ENCODE results near the gene PRR23B.
"Not testable (repeated sequence)": the region's sequence is repeated elsewhere in the genome, so short reads cannot be mapped to it uniquely, and the experiment has no call there.

Gene PRR23B

GRCh38 chr3:139020868-139021234, at the start of gene PRR23B:
PRR23B (minus strand) TSS chr3:139020926; CDS start chr3:139020661, 265 bp downstream.
- DNase-seq (no peak), ATAC-seq (no peak)

DNA sequence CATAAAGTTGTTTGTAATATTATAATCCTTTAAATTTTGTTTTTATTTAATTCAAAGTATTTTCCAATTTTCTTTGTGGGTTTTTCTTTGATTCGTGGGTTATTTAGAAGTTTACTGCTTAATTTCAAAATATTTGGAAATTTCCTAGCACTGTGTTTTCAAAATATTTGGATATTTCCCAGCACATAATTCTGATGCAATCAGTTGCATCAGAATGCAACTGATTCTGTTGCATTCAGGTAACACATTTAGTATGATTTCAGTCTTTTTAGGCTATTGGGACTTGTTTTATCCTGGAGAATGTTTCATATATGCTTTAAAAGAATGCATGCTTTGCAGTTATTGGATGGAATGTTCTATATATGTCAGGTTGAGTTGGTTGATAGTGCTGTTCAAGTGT, 42.2 kb upstream of the PRR23B start:
- ATAC-seq: no peak
- DNase-seq: no peak

DNA sequence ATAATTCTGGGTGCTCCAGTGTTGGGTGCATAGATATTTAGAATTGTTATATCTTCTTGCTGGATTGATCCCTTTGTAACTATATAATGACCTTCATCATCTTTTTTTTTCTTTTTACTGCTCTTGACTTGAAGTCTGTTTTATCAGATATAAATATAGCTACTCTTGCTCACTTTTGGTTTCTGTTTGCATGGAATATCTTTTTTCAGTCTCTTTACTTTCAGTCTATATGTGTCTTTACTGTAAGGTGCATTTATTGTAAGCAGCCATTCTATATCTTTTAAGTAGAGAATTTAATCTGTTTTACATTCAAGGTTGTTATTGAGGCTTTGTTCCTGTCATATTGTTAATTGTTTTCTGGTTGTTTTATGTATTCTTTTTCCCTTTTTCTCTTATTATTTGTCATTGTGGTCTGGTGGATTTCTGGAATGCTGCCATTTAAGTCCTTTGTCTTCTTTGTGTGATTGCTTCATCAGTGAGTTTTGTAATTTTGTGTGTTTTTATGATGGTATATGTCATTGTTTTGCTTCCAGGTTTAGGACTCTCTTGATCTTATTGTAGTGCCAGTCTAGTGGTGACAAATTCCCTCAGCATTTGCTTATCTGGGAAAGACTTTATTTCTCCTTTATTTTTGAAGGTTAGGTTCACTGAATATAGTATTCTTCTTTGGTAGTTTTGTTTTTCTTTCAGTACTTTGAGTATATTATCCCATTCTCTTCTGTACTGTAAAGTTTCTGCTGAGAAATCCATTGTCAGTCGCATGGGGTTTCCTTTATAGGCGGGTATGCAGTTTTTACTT, 32.3 kb upstream of the PRR23B start:
- no peak for ATAC-seq
- DNase-seq: no peak

DNA sequence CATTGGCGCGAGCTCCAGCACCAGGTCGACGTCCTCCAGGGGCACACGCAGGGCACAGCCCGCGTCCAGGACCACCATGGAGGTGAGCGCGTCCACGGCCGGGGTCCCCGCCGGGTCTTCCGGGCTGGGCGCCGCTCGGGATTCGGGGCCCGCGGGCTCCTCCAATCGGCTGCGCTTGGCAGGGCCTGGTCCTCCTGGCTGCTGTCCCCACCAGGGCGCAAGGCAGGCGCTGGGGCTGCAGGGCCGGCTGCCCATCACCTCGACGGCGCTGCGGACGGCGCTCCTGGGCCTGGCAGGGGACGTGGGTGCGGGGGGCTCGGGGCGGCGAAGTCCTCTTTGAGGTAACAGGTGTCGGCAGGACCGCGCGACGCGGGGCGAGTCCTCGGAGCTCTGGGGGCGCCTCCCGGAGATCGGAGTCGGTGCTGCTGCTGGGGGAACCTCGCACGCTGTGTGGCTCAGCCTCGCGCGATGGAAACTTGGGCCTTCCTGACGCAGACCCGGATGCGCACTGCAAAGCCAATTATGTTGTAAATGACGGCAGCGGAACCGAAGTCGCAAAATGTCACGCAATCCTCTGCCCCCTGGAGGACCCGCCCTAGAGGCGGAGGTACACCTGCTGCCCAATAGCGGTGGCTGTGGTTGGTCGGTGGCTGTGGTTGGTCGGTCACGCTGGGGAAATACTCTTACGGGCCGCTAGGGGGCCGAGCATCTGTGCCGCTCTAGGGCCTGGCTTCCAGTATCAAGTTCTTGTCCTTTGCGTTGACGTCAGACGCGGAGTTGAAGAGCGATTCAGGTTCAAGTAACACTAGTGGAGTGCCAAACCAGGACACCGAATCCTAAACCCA, 23.9 kb upstream of the PRR23B start, which contains the start of gene PRR23C:
Gene PRR23C, minus strand, starts transcription at position 527 of the 845 bp plus-strand sequence. Its CDS starts 272 bp downstream, at position 255.
- ATAC-seq: no peak
- no peak for DNase-seq

DNA sequence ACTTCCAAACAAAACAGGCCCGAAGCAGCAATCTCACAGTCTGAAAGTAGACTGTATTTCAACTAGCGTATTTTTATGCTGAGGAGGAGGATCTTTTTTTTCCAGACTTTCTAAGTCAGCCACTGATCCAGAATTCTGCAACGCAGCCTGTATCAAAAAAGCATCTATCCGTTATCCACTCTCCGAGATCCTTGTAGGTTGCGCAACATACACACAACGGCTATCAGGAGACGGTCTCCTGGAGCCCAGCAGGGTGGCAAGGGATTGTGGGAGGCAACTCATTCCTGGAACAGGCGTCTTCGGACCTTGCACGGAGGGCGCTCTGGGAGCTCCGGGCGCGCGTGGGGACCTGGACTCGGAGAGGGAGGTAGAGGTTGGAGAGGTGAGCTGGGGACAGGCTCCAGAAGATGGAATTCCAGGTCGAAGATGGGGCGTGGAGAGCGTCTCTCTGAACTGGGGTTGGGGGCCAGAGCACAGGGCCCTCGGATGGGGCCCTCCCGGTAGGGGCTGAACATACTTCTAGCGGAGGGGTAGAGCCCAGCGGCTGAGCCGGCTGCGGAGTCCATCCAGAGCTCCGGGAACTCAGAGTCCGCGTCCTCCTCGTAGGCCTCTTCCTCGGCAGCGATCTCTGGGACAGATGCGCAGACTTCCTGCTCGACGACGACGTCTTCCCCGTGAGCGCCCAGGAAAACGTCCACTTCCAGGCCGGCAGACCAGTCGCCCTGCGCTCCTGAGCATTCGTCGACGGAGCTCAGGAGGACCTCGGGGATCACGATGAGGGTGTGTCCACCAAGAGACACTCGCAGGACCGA, 23.0 kb upstream of the PRR23B start:
- ATAC-seq: no peak

DNA sequence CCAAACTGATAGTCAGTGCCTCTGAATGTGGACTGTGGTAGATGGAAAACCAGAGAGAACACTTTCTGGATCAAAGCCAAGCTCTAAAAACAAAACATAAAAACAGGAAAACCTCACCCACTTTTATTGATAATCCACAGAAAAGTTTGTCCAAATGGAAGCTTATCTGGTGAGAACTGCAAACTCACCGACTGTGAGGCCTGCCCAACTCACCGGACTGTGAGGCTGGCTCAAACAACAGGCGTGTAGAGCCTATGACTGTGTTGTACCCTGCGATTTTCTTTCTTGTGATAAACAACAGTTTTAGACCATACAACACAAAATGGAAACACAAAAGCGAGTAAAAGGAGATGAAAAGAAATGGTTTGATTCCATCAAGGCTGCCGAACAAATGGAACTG, 16.8 kb upstream of the PRR23B start:
- no peak for ATAC-seq

More for the DNA sequence above, 23.0 kb upstream of the PRR23B start:
- DNase-seq: no peak

DNA sequence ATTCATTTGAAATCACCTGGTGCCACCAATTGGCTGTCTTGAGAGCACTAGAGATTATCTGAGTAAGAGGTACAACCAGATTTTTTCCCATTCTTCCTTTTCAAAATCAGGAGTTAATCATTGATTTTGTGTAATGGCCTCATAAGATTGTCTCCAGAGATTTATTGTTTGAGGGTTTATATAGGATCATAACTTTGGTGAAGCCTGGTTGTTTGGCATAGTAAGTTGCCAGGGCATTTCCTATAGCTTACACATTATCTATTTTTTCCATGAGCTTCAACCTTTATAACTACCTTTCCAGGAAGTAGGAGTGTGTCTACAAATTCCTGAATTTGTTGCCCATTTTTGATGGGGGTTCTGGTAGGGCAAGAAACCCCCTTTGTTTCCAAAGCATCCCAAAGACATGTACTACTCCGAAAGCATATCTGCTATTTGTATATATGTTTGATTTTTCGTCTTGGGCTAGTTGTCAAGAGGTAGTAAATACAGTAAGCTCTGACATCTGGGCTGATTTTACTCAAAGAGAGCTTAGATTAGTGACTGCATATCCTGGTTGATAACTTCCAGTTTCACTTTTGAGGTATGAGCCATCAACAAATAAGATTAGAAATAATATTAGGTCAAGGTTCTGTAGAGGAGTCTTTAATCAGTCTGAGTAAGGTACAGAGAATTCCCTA, 11.7 kb upstream of the PRR23B start:
- ATAC-seq (no peak), DNase-seq (no peak)

More for the DNA sequence above, 16.8 kb upstream of the PRR23B start:
- no peak for DNase-seq

DNA sequence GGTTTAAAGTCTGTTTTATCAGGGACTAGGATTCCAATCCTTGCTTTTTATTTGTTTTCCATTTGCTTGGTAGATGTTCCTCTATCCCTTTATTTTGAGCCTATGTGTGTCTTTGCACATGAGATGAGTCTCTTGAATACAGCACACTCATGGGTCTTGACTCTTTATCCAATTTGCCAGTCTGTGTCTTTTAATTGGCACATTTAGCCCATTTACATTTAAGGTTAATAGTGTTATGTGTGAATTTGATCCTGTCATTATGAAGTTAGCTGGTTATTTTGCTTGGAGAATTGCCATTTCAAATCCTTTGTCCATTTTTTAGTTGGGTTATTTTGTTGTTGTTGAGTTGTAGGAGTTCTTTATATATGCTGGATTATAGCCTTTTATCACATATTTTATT, 9.8 kb upstream of the PRR23B start:
- not testable (repeated sequence) for DNase-seq, ATAC-seq

DNA sequence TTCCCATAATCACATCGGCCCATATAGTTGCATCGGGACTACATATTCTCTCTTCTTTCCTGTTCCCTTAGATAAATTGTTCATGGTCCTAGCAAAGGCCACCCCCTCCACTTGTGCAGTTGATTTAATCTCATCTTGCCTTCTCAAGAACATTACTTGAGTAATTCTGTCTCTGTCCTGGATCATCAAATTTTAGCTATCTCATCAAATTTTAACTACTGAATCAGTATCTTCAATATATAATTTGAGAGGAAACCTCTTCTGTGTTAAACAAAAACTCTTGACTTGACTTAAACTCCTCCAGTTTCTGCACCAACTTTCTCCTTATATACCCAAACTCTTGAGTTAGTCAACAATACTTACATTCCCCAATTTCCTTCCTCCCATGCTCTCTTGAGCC, 4.2 kb upstream of the PRR23B start:
- ATAC-seq (no peak), DNase-seq (no peak)

GRCh38 chr3:139020036-139020867, 474 bp downstream of the PRR23B start:
- DNase-seq (no peak), ATAC-seq (no peak)

- DNase-seq: no peak
- no peak for ATAC-seq
These were observed 4.2 kb downstream of the PRR23B start for GRCh38 chr3:139016430-139017048.

GRCh38 chr3:139006051-139006716, 14.5 kb downstream of the PRR23B start, which contains the start of gene PRR23A:
PRR23A (minus strand) TSS chr3:139006268; CDS start chr3:139006268, 0 bp downstream.
- no peak for DNase-seq
- no peak for ATAC-seq

DNA sequence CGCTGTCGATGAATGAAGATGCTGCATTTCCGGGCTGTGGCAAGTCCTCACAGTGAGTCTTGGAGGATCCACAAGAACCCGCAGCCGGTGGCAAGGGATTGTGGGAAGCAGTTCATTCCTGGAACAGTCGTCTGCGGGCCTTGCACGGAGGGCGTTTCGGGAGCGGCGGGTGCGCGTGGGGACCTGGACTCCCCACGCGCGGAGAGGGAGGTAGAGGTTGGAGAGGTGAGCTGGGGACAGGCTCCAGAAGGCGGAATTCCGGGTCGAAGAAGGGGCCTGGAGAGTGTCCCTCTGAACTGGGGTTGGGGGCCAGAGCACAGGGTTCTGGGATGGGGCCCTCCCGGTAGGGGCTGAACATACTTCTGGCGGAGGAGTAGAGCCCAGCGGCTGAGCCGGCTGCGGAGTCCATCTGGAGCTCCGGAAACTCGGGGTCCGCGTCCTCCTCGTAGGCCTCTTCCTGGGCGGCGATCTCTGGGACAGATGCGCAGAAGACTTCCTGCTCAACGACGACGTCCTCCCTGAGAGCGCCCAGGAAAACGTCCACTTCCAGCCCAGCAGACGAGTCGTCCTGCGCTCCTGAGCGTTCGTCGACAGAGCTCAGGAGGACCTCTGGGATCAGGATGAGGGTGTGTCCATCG, 15.3 kb downstream of the PRR23B start:
- no peak for DNase-seq

DNA sequence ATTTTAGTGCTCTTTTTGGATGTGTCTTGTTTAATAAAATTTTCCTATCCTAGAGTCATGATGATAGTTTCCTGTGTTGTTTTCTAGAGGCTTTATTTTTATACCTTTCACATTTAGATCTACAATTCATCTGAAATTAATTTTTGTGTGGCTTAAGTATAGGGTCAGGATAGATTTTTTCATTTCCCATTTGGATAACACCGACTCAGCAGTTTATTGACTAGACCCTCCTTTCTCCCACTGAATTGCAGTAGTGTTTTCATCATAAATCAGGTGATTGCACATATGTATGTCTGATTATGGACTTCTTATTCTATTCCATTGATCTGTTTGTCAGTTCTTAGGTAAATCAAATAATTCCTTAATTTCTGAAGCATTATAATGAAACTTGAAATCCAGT, 25.0 kb downstream of the PRR23B start:
- ATAC-seq: no peak
- DNase-seq: no peak

More for the DNA sequence above, 15.3 kb downstream of the PRR23B start:
- no peak for ATAC-seq

DNA sequence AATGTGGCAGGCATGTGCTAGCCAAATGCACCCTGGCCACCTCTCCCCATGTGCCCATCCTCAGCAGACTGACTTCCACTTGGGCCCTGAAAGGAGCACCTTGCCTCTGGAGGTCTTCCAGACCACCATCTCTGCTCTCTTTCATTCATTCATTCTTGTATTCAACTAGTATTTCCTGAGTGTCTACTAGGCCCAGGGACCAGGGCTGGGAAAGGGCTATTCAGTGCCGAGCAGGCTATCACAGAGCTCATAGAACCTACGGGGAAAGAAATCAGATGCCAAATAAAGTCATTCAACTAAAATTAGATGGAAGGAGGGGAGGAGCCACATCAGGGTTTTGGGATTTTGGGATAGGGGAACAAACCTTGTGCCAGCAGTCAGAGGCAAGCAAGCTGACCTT, 33.5 kb downstream of the PRR23B start:
- no peak for ATAC-seq
- no peak for DNase-seq

GRCh38 chr3:138985932-138986331, 34.8 kb downstream of the PRR23B start:
- ATAC-seq (no peak), DNase-seq (no peak)

- ATAC-seq: no peak
- DNase-seq: no peak
These were observed 35.9 kb downstream of the PRR23B start for GRCh38 chr3:138984816-138985215.

- ATAC-seq: no peak
- no peak for DNase-seq
These were observed 44.7 kb downstream of the PRR23B start for GRCh38 chr3:138976047-138976446.

DNA sequence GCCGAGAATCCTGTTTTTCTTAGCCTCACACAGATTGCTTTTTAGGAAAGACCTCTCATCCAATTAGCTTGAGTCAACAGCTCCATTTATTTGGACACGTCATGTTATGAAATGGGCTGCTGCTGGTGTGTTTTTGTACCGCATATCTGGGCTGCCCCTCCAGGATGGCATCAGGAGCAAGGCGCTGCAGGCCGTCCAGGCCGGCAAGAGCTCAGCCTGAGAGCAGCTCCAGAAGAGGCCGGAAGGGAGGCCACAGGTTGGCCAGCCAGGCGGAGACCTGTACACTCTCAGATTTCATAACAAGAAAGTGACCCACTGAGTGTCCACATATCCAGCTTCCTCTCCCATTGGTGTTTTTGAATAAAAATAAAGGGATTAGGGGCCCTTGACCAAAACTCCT, 45.4 kb downstream of the PRR23B start:
- no peak for ATAC-seq
- DNase-seq: no peak

Measured in stimulated activated naive CD8-positive, alpha-beta T cell treated with anti-CD3 and anti-CD28 coated beads, Interleukin-15, Interleukin-2, amounts not matched to agents 100 U/mL and 50 U/mL, for 24 hours (primary cell).